Measurements from ENCODE around the gene METRNL.

The METRNL gene

DNA sequence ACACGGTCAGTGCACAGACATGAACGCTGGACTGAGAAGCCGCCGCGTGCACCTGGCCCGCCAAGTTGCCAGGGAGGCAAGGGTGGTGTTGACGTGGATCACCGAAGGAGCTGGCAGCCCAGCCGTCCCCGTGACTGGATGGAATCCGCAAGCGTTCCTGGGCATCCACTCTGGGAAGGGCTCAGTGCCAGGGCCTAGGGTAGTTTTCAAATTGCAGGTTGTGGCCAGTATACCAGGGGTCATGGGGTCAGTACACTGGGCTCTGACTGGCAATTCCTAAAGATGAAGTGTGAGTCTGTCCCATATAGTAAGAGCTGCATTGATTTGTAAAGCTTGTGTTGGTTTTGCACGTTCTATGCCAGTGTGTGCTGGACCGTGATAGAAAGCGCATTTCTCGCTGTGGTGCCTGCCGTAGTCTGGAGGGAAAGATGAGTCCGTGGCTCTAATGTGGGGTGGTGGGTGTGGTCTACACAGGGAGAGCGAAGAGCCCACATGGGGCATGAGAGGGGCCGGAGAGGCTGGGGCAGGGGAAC, 21.1 kb upstream of the METRNL start:
- no peak for TF ChIP-seq CTCF (IDR thresholded peaks at IDR 0.05; ENCODE audit: low read depth, low read length)
- no peak overlapping the region for H3K4me3 ChIP-seq (ENCODE audit: low read depth, low read length)

DNA sequence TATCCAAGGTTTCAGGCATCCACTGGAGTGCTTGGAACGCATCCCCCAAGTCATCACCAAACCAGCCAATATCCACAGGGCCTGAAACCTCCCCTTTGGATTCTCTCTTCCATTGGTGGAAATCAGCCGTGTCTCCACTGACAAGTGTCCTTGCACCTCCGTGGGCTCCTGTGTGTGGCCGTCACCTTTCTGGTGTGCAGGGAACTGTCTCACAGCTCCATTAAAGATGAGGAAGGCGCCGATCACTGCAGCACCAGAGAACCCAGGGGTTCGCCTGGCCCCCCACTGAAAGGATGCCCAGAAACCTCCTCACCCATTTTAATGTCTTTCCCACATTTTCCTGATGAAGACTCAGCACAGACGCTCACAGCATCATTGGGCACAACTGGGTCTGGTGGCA, 17.8 kb upstream of the METRNL start:
- TF ChIP-seq CTCF (IDR thresholded peaks at IDR 0.05; ENCODE audit: low read depth, low read length) = no peak
- H3K4me3 ChIP-seq (ENCODE audit: low read depth, low read length) = no peak overlapping the region

- no peak for TF ChIP-seq CTCF (IDR thresholded peaks at IDR 0.05; ENCODE audit: low read depth, low read length)
- H3K4me3 ChIP-seq (ENCODE audit: low read depth, low read length) = no peak overlapping the region
These were observed 17.2 kb upstream of the METRNL start for GRCh38 chr17:83062011-83062817.

- no peak for TF ChIP-seq CTCF (IDR thresholded peaks at IDR 0.05; ENCODE audit: low read depth, low read length)
- no peak overlapping the region for H3K4me3 ChIP-seq (ENCODE audit: low read depth, low read length)
These were observed 16.4 kb upstream of the METRNL start for GRCh38 chr17:83062818-83063671.

- no peak overlapping the region for H3K4me3 ChIP-seq (ENCODE audit: low read depth, low read length)
- TF ChIP-seq CTCF (IDR thresholded peaks at IDR 0.05; ENCODE audit: low read depth, low read length) = no peak
These were observed 15.2 kb upstream of the METRNL start for GRCh38 chr17:83064021-83064731.

- no peak for TF ChIP-seq CTCF (IDR thresholded peaks at IDR 0.05; ENCODE audit: low read depth, low read length)
- no peak overlapping the region for H3K4me3 ChIP-seq (ENCODE audit: low read depth, low read length)
These were observed 14.4 kb upstream of the METRNL start for GRCh38 chr17:83064732-83065659.

Data from WI38 (cell line).